Left lung (tissue), 10 donors: Measurements from ENCODE around the gene DOCK10. TPM values are rescaled to one million over a fixed set of nuclear protein-coding genes. Genes with fewer than 3 reads are reported as not detected.

ENCODE experiments used
- ATAC-seq: fragments of 200-7000 bp; cut with Tn5 transposase; one replicate; pipeline ENCODE4 v1.9.1; 2020; ENCODE audit warnings: moderate library complexity
- DNase-seq, 4 donors: peaks; one replicate each; pipeline ENCODE4 v3.0.0-alpha.2; 2013 to 2020
- H3K27ac ChIP-seq, 2 donors: fragments of 200-600 bp; sonication (generic) in 1 of 2; one replicate each; pipeline versions ENCODE4 v1.5.0 to v1.8.0; 2020 to 2021
- H3K27me3 ChIP-seq, 2 donors: fragments of 200-600 bp; sonication (generic) in 1 of 2; one replicate each; pipeline versions ENCODE4 v1.5.0 to v1.8.0; 2020 to 2021
- H3K36me3 ChIP-seq, 2 donors: fragments of 200-600 bp; sonication (generic) in 1 of 2; one replicate each; pipeline versions ENCODE4 v1.5.0 to v1.8.0; 2020 to 2021
- H3K4me1 ChIP-seq, 2 donors: fragments of 200-600 bp; one replicate each; pipeline ENCODE4 v1.8.0; 2021
- H3K4me3 ChIP-seq, 2 donors: fragments of 200-600 bp; sonication (generic) in 1 of 2; one replicate each; pipeline versions ENCODE4 v1.5.0 to v1.8.0; 2020 to 2021; ENCODE audit warnings: mild to moderate bottlenecking in 1 of 2
- H3K9me3 ChIP-seq, 2 donors: fragments of 200-600 bp; sonication (generic) in 1 of 2; one replicate each; pipeline versions ENCODE4 v1.5.0 to v1.8.0; 2020 to 2021
- intact Hi-C, 2 donors: fragments of 100-400 bp; cut with DNase I; formaldehyde crosslinking; loops; one replicate each; pipeline versions ENCODE4 v1.11.2 to v1.14.2; 2022
- polyA plus RNA-seq, 6 donors: library from polyadenylated mRNA; unstranded; fragments of 120-200 nt; gene quantifications; one replicate each; pipeline ENCODE4 v1.2.1, GENCODE V29; 2013; ENCODE audit not compliant: insufficient read length in 6 of 6
- total RNA-seq, 2 donors: library from RNA; stranded (reverse); fragmentation: NEBNext Ultra II Directional; extraction: Animal tissue kit (Norgen Biotek cat#: 25700); gene quantifications; one replicate each; pipeline ENCODE4 v1.2.1, GENCODE V29; 2021
- TF ChIP-seq, protein P1 (sequence below), 2 donors: fragments of 200-600 bp; sonication (generic) in 1 of 2; IDR thresholded peaks; one replicate each; pipeline versions ENCODE4 v1.5.0 to v1.8.0; 2021; ENCODE audit warnings: antibody characterized with exemption in 2 of 2
- donor health status: DM: no; HTN: yes; CAD: no.
- donor health status: DM: no; HTN: no; CAD: no.

DOCK10 gene
- total and polyA plus RNA-seq, 8 donors: 17.8 to 55.9 (median 45.6) TPM

DNA sequence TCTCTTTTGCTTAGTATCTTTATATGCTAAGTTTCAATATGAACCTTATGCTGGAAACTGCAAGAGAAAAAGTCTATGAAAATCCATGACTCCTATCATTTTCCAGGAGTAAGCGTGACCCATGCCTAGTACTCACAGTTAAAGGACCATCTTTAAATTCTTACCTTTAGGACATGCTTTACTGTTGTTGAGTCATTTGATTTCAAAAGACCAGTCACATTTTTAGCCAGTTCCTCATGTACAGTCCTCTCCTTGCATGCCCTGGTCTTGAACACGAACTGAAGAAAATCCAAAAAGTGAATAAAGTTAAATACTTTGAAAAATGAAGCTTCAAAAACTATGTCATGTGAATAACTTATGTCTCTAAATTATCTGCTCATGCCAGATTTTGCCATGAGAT is 208.3 kb downstream of the DOCK10 start:
- Histone ChIP-seq H3K27ac (no peak overlapping the region), H3K4me1 (no peaks in the 10 kb centered on the region), H3K9me3 (no peaks in the 10 kb centered on the region), H3K36me3 (peaks cover 0 to 54% of the 10 kb centered on the region in 2 donors), H3K27me3 (no peaks in the 10 kb centered on the region), H3K4me3 (no peak overlapping the region)
- DNase-seq: no peak
- intact Hi-C loops: no loop called here
- ATAC-seq: no peak
- TF ChIP-seq, protein P1, sequence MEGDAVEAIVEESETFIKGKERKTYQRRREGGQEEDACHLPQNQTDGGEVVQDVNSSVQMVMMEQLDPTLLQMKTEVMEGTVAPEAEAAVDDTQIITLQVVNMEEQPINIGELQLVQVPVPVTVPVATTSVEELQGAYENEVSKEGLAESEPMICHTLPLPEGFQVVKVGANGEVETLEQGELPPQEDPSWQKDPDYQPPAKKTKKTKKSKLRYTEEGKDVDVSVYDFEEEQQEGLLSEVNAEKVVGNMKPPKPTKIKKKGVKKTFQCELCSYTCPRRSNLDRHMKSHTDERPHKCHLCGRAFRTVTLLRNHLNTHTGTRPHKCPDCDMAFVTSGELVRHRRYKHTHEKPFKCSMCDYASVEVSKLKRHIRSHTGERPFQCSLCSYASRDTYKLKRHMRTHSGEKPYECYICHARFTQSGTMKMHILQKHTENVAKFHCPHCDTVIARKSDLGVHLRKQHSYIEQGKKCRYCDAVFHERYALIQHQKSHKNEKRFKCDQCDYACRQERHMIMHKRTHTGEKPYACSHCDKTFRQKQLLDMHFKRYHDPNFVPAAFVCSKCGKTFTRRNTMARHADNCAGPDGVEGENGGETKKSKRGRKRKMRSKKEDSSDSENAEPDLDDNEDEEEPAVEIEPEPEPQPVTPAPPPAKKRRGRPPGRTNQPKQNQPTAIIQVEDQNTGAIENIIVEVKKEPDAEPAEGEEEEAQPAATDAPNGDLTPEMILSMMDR (IDR thresholded peaks at IDR 0.05): no peak

- peaks cover 0 to 70% of the 10 kb centered on the region in 2 donors for H3K36me3 ChIP-seq
- TF ChIP-seq, protein P1 (IDR thresholded peaks at IDR 0.05): no peak
- DNase-seq: no peak
- H3K4me3 ChIP-seq: no peak overlapping the region
- H3K4me1 ChIP-seq: no peaks in the 10 kb centered on the region
- intact Hi-C loops: no loop called here
- no peaks in the 10 kb centered on the region for H3K27me3 ChIP-seq
- no peak for ATAC-seq
- H3K9me3 ChIP-seq: no peaks in the 10 kb centered on the region
- H3K27ac ChIP-seq: no peak overlapping the region
Observed at GRCh38 chr2:224832207-224832606, 210.1 kb downstream of the DOCK10 start.

GRCh38 chr2:224831530-224831929 is 210.7 kb downstream of the DOCK10 start:
- TF ChIP-seq, protein P1 (IDR thresholded peaks at IDR 0.05): no peak
- Histone ChIP-seq H3K36me3 (peaks cover 0 to 75% of the 10 kb centered on the region in 2 donors), H3K4me3 (no peak overlapping the region), H3K27ac (no peak overlapping the region), H3K9me3 (no peaks in the 10 kb centered on the region), H3K27me3 (no peaks in the 10 kb centered on the region), H3K4me1 (no peaks in the 10 kb centered on the region)
- intact Hi-C loops: no loop called here
- DNase-seq (no peak), ATAC-seq (no peak)

DNA sequence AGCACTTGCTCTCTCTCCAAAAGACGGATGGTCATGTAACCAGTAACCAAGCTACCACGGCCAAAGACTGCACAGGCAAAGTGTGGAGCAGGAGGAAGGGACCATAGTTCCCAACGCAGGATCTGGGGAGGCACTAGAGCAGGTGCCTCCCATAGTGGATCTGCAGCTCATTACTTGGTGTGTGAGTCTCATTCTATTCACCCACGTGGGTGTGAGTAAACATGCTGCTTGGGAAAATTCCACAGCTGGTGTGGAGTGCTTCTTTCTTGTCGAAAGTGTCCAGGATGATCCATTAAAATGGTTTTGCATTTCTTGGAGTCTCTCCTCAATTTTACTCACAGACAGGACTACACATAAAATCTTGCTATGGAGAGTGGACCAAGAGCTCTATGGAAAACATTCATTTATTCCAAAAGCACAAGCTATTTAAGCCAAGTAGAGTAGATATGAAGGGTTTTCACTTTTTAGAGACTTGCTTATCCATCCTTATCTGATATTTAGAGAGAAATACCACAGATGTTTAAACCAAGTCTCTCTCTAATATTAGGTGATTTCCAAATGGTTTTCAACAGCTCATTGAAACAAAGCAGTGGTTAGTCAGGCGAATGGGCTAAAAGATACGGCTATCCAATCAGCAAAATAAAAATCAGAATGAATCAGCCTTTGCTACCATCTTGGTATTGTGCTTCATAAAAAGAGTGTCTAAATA is 221.8 kb downstream of the DOCK10 start:
- TF ChIP-seq, protein P1 (IDR thresholded peaks at IDR 0.05): no peak
- Histone ChIP-seq H3K9me3 (no peaks in the 10 kb centered on the region), H3K4me1 (no peaks in the 10 kb centered on the region), H3K4me3 (no peak overlapping the region), H3K36me3 (peaks cover 0 to 21% of the 10 kb centered on the region in 2 donors), H3K27me3 (no peaks in the 10 kb centered on the region), H3K27ac (no peak overlapping the region)
- ATAC-seq: peak; percentile 54
- no peak for DNase-seq
- intact Hi-C loops: no loop called here

DNA sequence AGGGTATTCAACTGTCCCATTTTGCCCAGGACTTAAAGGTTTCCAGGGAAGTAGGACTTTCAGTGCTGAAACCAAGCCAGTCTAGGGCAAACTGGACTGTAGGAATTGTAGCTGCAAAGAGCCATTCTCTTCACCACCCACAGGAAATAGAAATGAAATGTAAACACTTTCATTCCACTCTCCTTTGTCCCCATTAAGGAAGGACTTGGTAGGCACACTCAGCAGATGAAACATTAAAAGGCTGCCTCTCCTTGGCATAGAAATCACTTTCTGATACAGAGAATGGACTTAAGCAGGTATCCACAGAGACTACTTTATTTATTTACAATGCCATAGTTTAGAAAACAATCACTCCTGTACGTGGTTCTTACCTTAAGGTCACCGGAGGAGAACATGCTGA is 223.2 kb downstream of the DOCK10 start:
- Histone ChIP-seq H3K9me3 (no peaks in the 10 kb centered on the region), H3K27me3 (no peaks in the 10 kb centered on the region), H3K4me3 (no peak overlapping the region), H3K4me1 (no peaks in the 10 kb centered on the region), H3K27ac (no peak overlapping the region), H3K36me3 (peaks cover 0 to 29% of the 10 kb centered on the region in 2 donors)
- intact Hi-C loops: no loop called here
- TF ChIP-seq, protein P1 (IDR thresholded peaks at IDR 0.05): no peak
- peak; percentile 84 for ATAC-seq
- DNase-seq: peak in 1 of 4 donors; percentile 32
